ENCODE results near the gene MIPEP.

The MIPEP gene

GRCh38 chr13:23876265-23876664 is 12.9 kb downstream of the MIPEP start:
- H2AFZ ChIP-seq = no peak overlapping the region
- H3K9ac ChIP-seq = no peak overlapping the region
- no peak overlapping the region for H3K27ac ChIP-seq
- H3K4me2 ChIP-seq (ENCODE audit: low read length) = no peak overlapping the region
- TF ChIP-seq CTCF (IDR thresholded peaks at IDR 0.05) = no peak
- no peaks in the 10 kb centered on the region for H3K36me3 ChIP-seq (ENCODE audit: control insufficient read depth, insufficient read depth, low read length)
- H3K79me2 ChIP-seq = no peaks in the 10 kb centered on the region
- no peak overlapping the region for H3K4me3 ChIP-seq (ENCODE audit: low read depth, low read length)
- H3K9me3 ChIP-seq (ENCODE audit: control insufficient read depth, low read length) = no peaks in the 10 kb centered on the region
- no peaks in the 10 kb centered on the region for H3K4me1 ChIP-seq
- no peaks in the 10 kb centered on the region for H3K27me3 ChIP-seq (ENCODE audit: control insufficient read depth, insufficient read depth, low read length)

- Histone ChIP-seq H3K9ac (no peak overlapping the region), H3K79me2 (no peaks in the 10 kb centered on the region), H3K4me3 (ENCODE audit: low read depth, low read length) (no peak overlapping the region), H3K36me3 (ENCODE audit: control insufficient read depth, insufficient read depth, low read length) (no peaks in the 10 kb centered on the region), H3K4me1 (no peaks in the 10 kb centered on the region), H3K27ac (no peak overlapping the region), H3K4me2 (ENCODE audit: low read length) (no peak overlapping the region), H2AFZ (no peak overlapping the region), H3K27me3 (ENCODE audit: control insufficient read depth, insufficient read depth, low read length) (no peaks in the 10 kb centered on the region), H3K9me3 (ENCODE audit: control insufficient read depth, low read length) (no peaks in the 10 kb centered on the region)
- peak; percentile 39 for TF ChIP-seq CTCF (IDR thresholded peaks at IDR 0.05)
These were observed 17.5 kb downstream of the MIPEP start for GRCh38 chr13:23871616-23872220.

GRCh38 chr13:23870356-23871140 is 18.7 kb downstream of the MIPEP start:
- no peaks in the 10 kb centered on the region for H3K36me3 ChIP-seq (ENCODE audit: control insufficient read depth, insufficient read depth, low read length)
- H3K4me2 ChIP-seq (ENCODE audit: low read length) = no peak overlapping the region
- H3K27me3 ChIP-seq (ENCODE audit: control insufficient read depth, insufficient read depth, low read length) = no peaks in the 10 kb centered on the region
- H2AFZ ChIP-seq = no peak overlapping the region
- no peaks in the 10 kb centered on the region for H3K9me3 ChIP-seq (ENCODE audit: control insufficient read depth, low read length)
- H3K79me2 ChIP-seq = no peaks in the 10 kb centered on the region
- no peak overlapping the region for H3K9ac ChIP-seq
- no peak for TF ChIP-seq CTCF (IDR thresholded peaks at IDR 0.05)
- no peak overlapping the region for H3K27ac ChIP-seq
- no peak overlapping the region for H3K4me3 ChIP-seq (ENCODE audit: low read depth, low read length)
- no peaks in the 10 kb centered on the region for H3K4me1 ChIP-seq

GRCh38 chr13:23868521-23868920 is 20.7 kb downstream of the MIPEP start:
- H3K36me3 ChIP-seq (ENCODE audit: control insufficient read depth, insufficient read depth, low read length) = no peaks in the 10 kb centered on the region
- no peaks in the 10 kb centered on the region for H3K79me2 ChIP-seq
- no peak overlapping the region for H3K4me3 ChIP-seq (ENCODE audit: low read depth, low read length)
- H3K27me3 ChIP-seq (ENCODE audit: control insufficient read depth, insufficient read depth, low read length) = no peaks in the 10 kb centered on the region
- TF ChIP-seq CTCF (IDR thresholded peaks at IDR 0.05) = no peak
- H3K9ac ChIP-seq = no peak overlapping the region
- H3K4me1 ChIP-seq = no peaks in the 10 kb centered on the region
- no peaks in the 10 kb centered on the region for H3K9me3 ChIP-seq (ENCODE audit: control insufficient read depth, low read length)
- no peak overlapping the region for H3K4me2 ChIP-seq (ENCODE audit: low read length)
- H2AFZ ChIP-seq = no peak overlapping the region
- H3K27ac ChIP-seq = no peak overlapping the region

Data from parathyroid adenoma (tissue), 2 donors.